H9 (cell line): ENCODE results near the gene CCDC142. TPM values are rescaled to one million over a fixed set of nuclear protein-coding genes. Genes with fewer than 3 reads are reported as not detected.

Source experiments
- DNase-seq: peaks from one replicate; pipeline ENCODE4 v3.0.0-alpha.2; 2017
- H2AFZ ChIP-seq: one replicate; pipeline ENCODE4 v1.6.1; 2013; ENCODE audit warnings: mild to moderate bottlenecking, low read length, control low read depth, moderate library complexity
- H2AK5ac ChIP-seq: 2 replicates; pipeline ENCODE4 v1.6.1; 2013; ENCODE audit warnings: low read length, control low read depth, mixed read lengths; ENCODE audit not compliant: insufficient read length
- H2BK120ac ChIP-seq: one replicate; pipeline ENCODE4 v1.6.1; 2013; ENCODE audit warnings: low read depth, mild to moderate bottlenecking, low read length, control low read depth, inconsistent platforms; ENCODE audit not compliant: poor library complexity, severe bottlenecking
- H2BK12ac ChIP-seq: 2 replicates; pipeline ENCODE4 v1.6.1; 2013; ENCODE audit warnings: low read length, control low read depth, mixed read lengths, low read depth; ENCODE audit not compliant: insufficient read length
- H2BK15ac ChIP-seq: 2 replicates; pipeline ENCODE4 v1.6.1; 2013; ENCODE audit warnings: low read depth, low read length, control low read depth
- H2BK20ac ChIP-seq: one replicate; pipeline ENCODE4 v1.6.1; 2013; ENCODE audit warnings: low read depth, mild to moderate bottlenecking, low read length, control low read depth, inconsistent platforms; ENCODE audit not compliant: poor library complexity, severe bottlenecking
- H2BK5ac ChIP-seq: 2 replicates; pipeline ENCODE4 v1.6.1; 2013; ENCODE audit warnings: low read length, control low read depth, mixed read lengths; ENCODE audit not compliant: insufficient read length
- H3K14ac ChIP-seq: 2 replicates; pipeline ENCODE4 v1.6.1; 2013; ENCODE audit warnings: low read length, control low read depth; ENCODE audit not compliant: insufficient read depth
- H3K18ac ChIP-seq: 2 replicates; pipeline ENCODE4 v1.6.1; 2013; ENCODE audit warnings: low read depth, mild to moderate bottlenecking, mixed read lengths, low read length, control low read depth; ENCODE audit not compliant: insufficient read length
- H3K23ac ChIP-seq: 2 replicates; pipeline ENCODE4 v1.6.1; 2013; ENCODE audit warnings: low read length, control low read depth, mixed read lengths, low read depth; ENCODE audit not compliant: insufficient read length
- H3K23me2 ChIP-seq: 2 replicates; pipeline ENCODE4 v1.6.1; 2013; ENCODE audit warnings: low read depth, mild to moderate bottlenecking, mixed read lengths, low read length, control low read depth; ENCODE audit not compliant: insufficient read length, poor library complexity, severe bottlenecking
- H3K27ac ChIP-seq: 2 replicates; pipeline ENCODE4 v1.5.1; 2013; ENCODE audit warnings: low read length, control low read depth, mixed read lengths, low read depth; ENCODE audit not compliant: insufficient read length
- H3K27me3 ChIP-seq: 2 replicates; pipeline ENCODE4 v1.6.1; 2013; ENCODE audit warnings: low read length, control low read depth, inconsistent platforms; ENCODE audit not compliant: insufficient read depth
- H3K4ac ChIP-seq: 2 replicates; pipeline ENCODE4 v1.6.1; 2013; ENCODE audit warnings: low read depth, mild to moderate bottlenecking, control low read depth, inconsistent platforms, low read length, moderate library complexity
- H3K4me1 ChIP-seq: 2 replicates; pipeline ENCODE4 v1.6.1; 2013; ENCODE audit warnings: low read length, control low read depth, inconsistent platforms; ENCODE audit not compliant: insufficient read depth
- H3K4me2 ChIP-seq: 2 replicates; pipeline ENCODE4 v1.6.1; 2013; ENCODE audit warnings: low read length, control low read depth, mixed read lengths; ENCODE audit not compliant: insufficient read length, insufficient read depth
- H3K56ac ChIP-seq: 2 replicates; pipeline ENCODE4 v1.6.1; 2013; ENCODE audit warnings: low read depth, mild to moderate bottlenecking, mixed read lengths, low read length, control low read depth; ENCODE audit not compliant: insufficient read length
- H3K79me1 ChIP-seq: 2 replicates; pipeline ENCODE4 v1.6.1; 2013; ENCODE audit warnings: low read depth, mild to moderate bottlenecking, moderate library complexity, low read length, control low read depth, inconsistent platforms; ENCODE audit not compliant: insufficient read depth, poor library complexity, severe bottlenecking
- H3K79me2 ChIP-seq: 2 replicates; pipeline ENCODE4 v1.6.1; 2013; ENCODE audit warnings: low read length, control low read depth, inconsistent platforms; ENCODE audit not compliant: insufficient read depth
- H3K9ac ChIP-seq: 2 replicates; pipeline ENCODE4 v1.6.1; 2013; ENCODE audit warnings: low read length, control low read depth, mixed read lengths; ENCODE audit not compliant: insufficient read length; ENCODE audit errors: extremely low read depth
- H3K9me3 ChIP-seq: one replicate; pipeline ENCODE4 v1.6.1; 2013; ENCODE audit warnings: low read depth, low read length, inconsistent platforms; ENCODE audit not compliant: control insufficient read depth
- H3T11ph ChIP-seq: one replicate; pipeline ENCODE4 v1.6.1; 2013; ENCODE audit warnings: mild to moderate bottlenecking, low read length, control low read depth, inconsistent platforms
- H4K20me1 ChIP-seq: one replicate; pipeline ENCODE4 v1.6.1; 2013; ENCODE audit not compliant: control insufficient read depth, insufficient read length, insufficient read depth
- H4K5ac ChIP-seq: 2 replicates; pipeline ENCODE4 v1.6.1; 2013; ENCODE audit warnings: low read depth, mild to moderate bottlenecking, mixed read lengths, low read length, control low read depth; ENCODE audit not compliant: insufficient read length
- H4K8ac ChIP-seq: replicated peaks from 2 replicates; pipeline ENCODE4 v1.6.1; 2013; ENCODE audit warnings: low read length, control low read depth, mixed read lengths, low read depth; ENCODE audit not compliant: insufficient read length
- H4K91ac ChIP-seq: 2 replicates; pipeline ENCODE4 v1.6.1; 2013; ENCODE audit warnings: low read depth, mild to moderate bottlenecking, moderate library complexity, mixed read lengths, low read length, control low read depth; ENCODE audit not compliant: insufficient read length
- H3K27ac Mint-ChIP-seq, 3 experiments: 2 replicates in 2 of 3; 3 replicates in 1 of 3; pipeline ENCODE4 v1.8.0; 2020 to 2021; ENCODE audit warnings: mixed read lengths in 3 of 3, mild to moderate bottlenecking in 1 of 3, moderate library complexity in 1 of 3
- H3K27me3 Mint-ChIP-seq: 2 replicates; pipeline ENCODE4 v1.8.0; 2021; ENCODE audit warnings: low read depth, mild to moderate bottlenecking, moderate library complexity, mixed read lengths
- H3K36me3 Mint-ChIP-seq, 3 experiments: 2 replicates in 2 of 3; 3 replicates in 1 of 3; pipeline ENCODE4 v1.8.0; 2020 to 2021; ENCODE audit warnings: low read depth in 3 of 3, mixed read lengths in 3 of 3; ENCODE audit not compliant: insufficient read depth in 1 of 3
- H3K4me1 Mint-ChIP-seq, 2 experiments: 2 replicates each; pipeline ENCODE4 v1.8.0; 2020; ENCODE audit warnings: mixed read lengths in 2 of 2
- H3K4me3 Mint-ChIP-seq, 2 experiments: 2 replicates in 1 of 2; 3 replicates in 1 of 2; pipeline ENCODE4 v1.8.0; 2020 to 2021; ENCODE audit warnings: mild to moderate bottlenecking in 2 of 2, mixed read lengths in 2 of 2, moderate library complexity in 1 of 2
- H3K9me3 Mint-ChIP-seq, 2 experiments: 2 replicates in 1 of 2; 3 replicates in 1 of 2; pipeline ENCODE4 v1.8.0; 2020; ENCODE audit warnings: mild to moderate bottlenecking in 2 of 2, mixed read lengths in 2 of 2, moderate library complexity in 1 of 2
- WGBS: extraction: QIAGEN DNeasy Blood & Tissue Kit; methylation state at CpG from one replicate; pipeline ENCODE4 v1.1.7; 2013; ENCODE audit warnings: missing lambda C conversion rate, low lambda C conversion rate, mixed read lengths; ENCODE audit not compliant: insufficient read length; ENCODE audit errors: extremely low coverage; 5-methylcytosine and 5-hydroxymethylcytosine counted together
- total RNA-seq: library from RNA; stranded (reverse); gene quantifications from 2 replicates; pipeline ENCODE4 v1.2.1, GENCODE V29; 2021
- TF ChIP-seq, protein P1 (sequence below): fragments of 200-600 bp; sonication (generic); conservative IDR thresholded peaks from 3 replicates; pipeline ENCODE4 v1.8.0; 2021; ENCODE audit warnings: antibody characterized with exemption, mild to moderate bottlenecking

The CCDC142 gene
- total RNA-seq, 1 experiment from 2014 or later, result 21.5 TPM

DNA sequence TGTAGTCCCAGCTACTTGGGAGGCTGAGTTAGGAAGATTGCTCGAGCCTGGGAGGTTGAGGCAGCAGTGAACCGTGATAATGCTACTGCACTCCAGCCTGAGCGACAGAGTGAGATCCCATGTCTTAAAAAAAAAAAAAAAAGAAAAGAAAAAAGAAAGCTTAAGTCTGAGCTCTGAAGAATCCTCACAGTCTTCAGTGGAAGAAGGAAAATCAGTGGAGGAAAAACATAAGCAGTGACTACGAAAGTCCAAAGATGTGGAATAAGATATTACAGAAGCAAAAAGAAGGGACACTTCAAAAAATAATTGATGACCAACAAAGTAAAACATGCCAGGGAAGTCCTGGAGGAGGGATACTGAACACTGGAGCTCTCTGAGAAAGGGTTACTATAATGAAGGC is 27.5 kb upstream of the CCDC142 start:
- H3K36me3 Mint-ChIP-seq, result peaks cover 11 to 17% (median 15%) of the 10 kb centered on the region in 3 experiments
- H3K9me3 Mint-ChIP-seq, result peaks cover 5 to 10% of the 10 kb centered on the region in 2 experiments
- no peaks in the 10 kb centered on the region for H4K20me1 ChIP-seq
- H4K5ac ChIP-seq, result no peak overlapping the region
- no peak overlapping the region for H3K9ac ChIP-seq
- no peak overlapping the region for H3K27ac ChIP-seq
- H4K91ac ChIP-seq, result no peak overlapping the region
- H3K23ac ChIP-seq, result no peak overlapping the region
- peaks cover 3% of the 10 kb centered on the region; the same call in 1 of the 2 replicates for H3K4me1 ChIP-seq
- peaks cover 20% of the 10 kb centered on the region for H3K23me2 ChIP-seq
- TF ChIP-seq, protein P1, sequence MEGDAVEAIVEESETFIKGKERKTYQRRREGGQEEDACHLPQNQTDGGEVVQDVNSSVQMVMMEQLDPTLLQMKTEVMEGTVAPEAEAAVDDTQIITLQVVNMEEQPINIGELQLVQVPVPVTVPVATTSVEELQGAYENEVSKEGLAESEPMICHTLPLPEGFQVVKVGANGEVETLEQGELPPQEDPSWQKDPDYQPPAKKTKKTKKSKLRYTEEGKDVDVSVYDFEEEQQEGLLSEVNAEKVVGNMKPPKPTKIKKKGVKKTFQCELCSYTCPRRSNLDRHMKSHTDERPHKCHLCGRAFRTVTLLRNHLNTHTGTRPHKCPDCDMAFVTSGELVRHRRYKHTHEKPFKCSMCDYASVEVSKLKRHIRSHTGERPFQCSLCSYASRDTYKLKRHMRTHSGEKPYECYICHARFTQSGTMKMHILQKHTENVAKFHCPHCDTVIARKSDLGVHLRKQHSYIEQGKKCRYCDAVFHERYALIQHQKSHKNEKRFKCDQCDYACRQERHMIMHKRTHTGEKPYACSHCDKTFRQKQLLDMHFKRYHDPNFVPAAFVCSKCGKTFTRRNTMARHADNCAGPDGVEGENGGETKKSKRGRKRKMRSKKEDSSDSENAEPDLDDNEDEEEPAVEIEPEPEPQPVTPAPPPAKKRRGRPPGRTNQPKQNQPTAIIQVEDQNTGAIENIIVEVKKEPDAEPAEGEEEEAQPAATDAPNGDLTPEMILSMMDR, result no peak
- no peak overlapping the region for H2BK120ac ChIP-seq
- H3K4ac ChIP-seq, result no peak overlapping the region
- no peaks in the 10 kb centered on the region for H3K79me1 ChIP-seq
- no peaks in the 10 kb centered on the region for H3K9me3 ChIP-seq
- H3K4me3 Mint-ChIP-seq, result no peak overlapping the region
- no peak for DNase-seq
- H2BK20ac ChIP-seq, result no peak overlapping the region
- no peak overlapping the region for H2AK5ac ChIP-seq
- H3K27me3 ChIP-seq, result peaks cover 53% of the 10 kb centered on the region
- peaks cover 27 to 31% of the 10 kb centered on the region in 2 experiments for H3K4me1 Mint-ChIP-seq
- no peak overlapping the region for H3T11ph ChIP-seq
- no peak overlapping the region for H3K14ac ChIP-seq
- H4K8ac ChIP-seq, result no peak overlapping the region
- no peak overlapping the region for H2AFZ ChIP-seq
- H2BK5ac ChIP-seq, result no peak overlapping the region
- H2BK15ac ChIP-seq, result no peak overlapping the region
- H3K4me2 ChIP-seq, result no peak overlapping the region
- no CpG with 5 or more reads among the region's 4 CpGs for WGBS
- no peak overlapping the region for H3K18ac ChIP-seq
- H2BK12ac ChIP-seq, result no peak overlapping the region
- H3K27me3 Mint-ChIP-seq, result peaks cover 78% of the 10 kb centered on the region
- no peak overlapping the region for H3K27ac Mint-ChIP-seq
- no peak overlapping the region for H3K56ac ChIP-seq
- H3K79me2 ChIP-seq, result no peaks in the 10 kb centered on the region
